AG04449 (cell line): ENCODE measurements around the gene NDUFA8.
A peak's percentile ranks its signal among the peaks of the same experiment; 100 is the strongest.

Experiments used
- CTCF ChIA-PET: fragments of 350-600 bp; formaldehyde crosslinking; extraction: SDS; loops from one replicate; lab custom pipeline; 2021; ENCODE audit warnings: antibody characterized with exemption; lab: Yijun Ruan, JAX
- POLR2A ChIA-PET: fragments of 400-600, 350-600 bp; formaldehyde crosslinking; extraction: SDS; loops from one replicate; lab custom pipeline; 2020; ENCODE audit warnings: antibody characterized with exemption, inconsistent platforms; lab: Yijun Ruan, JAX
- DNase-seq: peaks from one replicate; pipeline ENCODE4 v3.0.0-alpha.2; 2010; ENCODE audit warnings: low read depth, low spot score
- H3K4me3 ChIP-seq: 2 replicates; pipeline ENCODE4 v1.5.1; 2011; ENCODE audit warnings: low read depth, mild to moderate bottlenecking, control low read depth, low read length
- CTCF ChIP-seq: IDR thresholded peaks from one replicate; pipeline ENCODE4 v1.5.1; 2011; ENCODE audit warnings: mild to moderate bottlenecking, moderate library complexity, low read length, control low read depth, inconsistent platforms; ENCODE audit not compliant: insufficient read depth; ENCODE audit errors: missing control alignments

The NDUFA8 gene

DNA sequence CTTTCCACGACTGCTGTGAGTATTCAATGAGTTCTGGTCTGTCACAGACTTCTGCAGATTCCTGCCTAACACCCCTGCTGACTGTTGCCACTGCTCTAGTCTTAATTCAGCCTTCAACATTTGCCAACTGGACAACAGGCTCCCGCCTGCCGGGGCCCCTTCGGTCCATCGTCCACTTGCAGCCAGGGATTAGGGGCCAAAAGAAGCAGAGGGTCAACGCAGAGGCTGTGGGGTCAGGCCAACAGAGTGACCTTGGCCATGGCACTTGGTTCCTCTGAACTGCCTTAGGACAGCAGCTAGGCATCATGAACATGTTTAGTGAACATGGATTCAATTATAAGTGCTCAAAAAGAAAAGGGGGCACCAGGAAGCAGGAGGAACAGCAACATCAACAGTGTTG lies 28.8 kb upstream of the NDUFA8 start:
- CTCF ChIA-PET: no interaction called here
- POLR2A ChIA-PET: no interaction called here
- DNase-seq: no peak
- no peak for TF ChIP-seq CTCF
- no peak overlapping the region for H3K4me3 ChIP-seq

- POLR2A ChIA-PET: no interaction called here
- TF ChIP-seq CTCF: no peak
- no peak overlapping the region for H3K4me3 ChIP-seq
- CTCF ChIA-PET: interaction anchor here (1.6 kb wide), 1 partner anchor 88 kb away, joined by 5 read pairs; no protein-coding TSS in a partner anchor
- DNase-seq: no peak
Measured at GRCh38 chr9:122186777-122187470, 27.3 kb upstream of the NDUFA8 start.

GRCh38 chr9:122186301-122186700 lies 26.7 kb upstream of the NDUFA8 start:
- CTCF ChIA-PET: interaction anchor here (1.6 kb wide), 1 partner anchor 87 kb away, joined by 5 read pairs; no protein-coding TSS in a partner anchor
- POLR2A ChIA-PET: no interaction called here
- no peak for DNase-seq

GRCh38 chr9:122184551-122184950 lies 25.0 kb upstream of the NDUFA8 start:
- TF ChIP-seq CTCF: no peak
- ChIA-PET POLR2A (no interaction called here), CTCF (no interaction called here)
- DNase-seq: no peak
- no peak overlapping the region for H3K4me3 ChIP-seq

More at GRCh38 chr9:122186301-122186700, 26.7 kb upstream of the NDUFA8 start:
- H3K4me3 ChIP-seq: no peak overlapping the region
- TF ChIP-seq CTCF: no peak

GRCh38 chr9:122183501-122183900 lies 23.9 kb upstream of the NDUFA8 start:
- H3K4me3 ChIP-seq: no peak overlapping the region
- no peak for DNase-seq
- no peak for TF ChIP-seq CTCF
- POLR2A ChIA-PET: no interaction called here
- CTCF ChIA-PET: no interaction called here

- no peak for TF ChIP-seq CTCF
- no peak overlapping the region for H3K4me3 ChIP-seq
- peak; percentile 40 for DNase-seq
- POLR2A ChIA-PET: no interaction called here
- CTCF ChIA-PET: interaction anchor here (1.3 to 1.4 kb wide), 2 partner anchors 22 to 57 kb away, joined by 3 to 4 read pairs; no protein-coding TSS in a partner anchor
Measured at GRCh38 chr9:122180633-122181032, 21.1 kb upstream of the NDUFA8 start.
